ENCODE data around the gene OSBPL3. TPM values are rescaled to one million over a fixed set of nuclear protein-coding genes. Genes with fewer than 3 reads are reported as not detected.

OSBPL3 gene
- total RNA-seq, 1 experiment from 2014 or later, result 36.8 TPM

- ATAC-seq (no peak), DNase-seq (ENCODE audit: low read depth, low spot score) (no peak)
- BruUV-seq (replicated peaks), result no TSS peak
- H3K9me2 ChIP-seq (ENCODE audit: insufficient read depth), result no peaks in the 10 kb centered on the region
- ChIA-PET RAD21 (ENCODE audit: low non-redundant PET in 1 of 2, low total read pairs in 2 of 2, uncharacterized antibody in 2 of 2, unreplicated experiment in 2 of 2) (no interaction called here), CTCF (no interaction called here), POLR2A (no interaction called here)
- H4K20me1 ChIP-seq (ENCODE audit: insufficient read depth), result no peaks in the 10 kb centered on the region
- no peak overlapping the region for H3K4me2 ChIP-seq (ENCODE audit: low read length)
- H3K4me3 ChIP-seq (replicated peaks in 1 of 2; ENCODE audit: low read depth in 1 of 2, low read length in 2 of 2), result no peak overlapping the region
- TF ChIP-seq, protein P1, sequence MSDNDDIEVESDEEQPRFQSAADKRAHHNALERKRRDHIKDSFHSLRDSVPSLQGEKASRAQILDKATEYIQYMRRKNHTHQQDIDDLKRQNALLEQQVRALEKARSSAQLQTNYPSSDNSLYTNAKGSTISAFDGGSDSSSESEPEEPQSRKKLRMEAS (IDR thresholded peaks at IDR 0.05), result no peak
- TF ChIP-seq TCF7L2 (IDR thresholded peaks at IDR 0.05; ENCODE audit: borderline replicate concordance, extremely low read depth, insufficient read depth, insufficient read length), result no peak
- TF ChIP-seq POLR2A (IDR thresholded peaks at IDR 0.05; ENCODE audit: borderline replicate concordance, extremely low read depth, insufficient read depth, insufficient read length), result no peak
- TF ChIP-seq, protein P2, sequence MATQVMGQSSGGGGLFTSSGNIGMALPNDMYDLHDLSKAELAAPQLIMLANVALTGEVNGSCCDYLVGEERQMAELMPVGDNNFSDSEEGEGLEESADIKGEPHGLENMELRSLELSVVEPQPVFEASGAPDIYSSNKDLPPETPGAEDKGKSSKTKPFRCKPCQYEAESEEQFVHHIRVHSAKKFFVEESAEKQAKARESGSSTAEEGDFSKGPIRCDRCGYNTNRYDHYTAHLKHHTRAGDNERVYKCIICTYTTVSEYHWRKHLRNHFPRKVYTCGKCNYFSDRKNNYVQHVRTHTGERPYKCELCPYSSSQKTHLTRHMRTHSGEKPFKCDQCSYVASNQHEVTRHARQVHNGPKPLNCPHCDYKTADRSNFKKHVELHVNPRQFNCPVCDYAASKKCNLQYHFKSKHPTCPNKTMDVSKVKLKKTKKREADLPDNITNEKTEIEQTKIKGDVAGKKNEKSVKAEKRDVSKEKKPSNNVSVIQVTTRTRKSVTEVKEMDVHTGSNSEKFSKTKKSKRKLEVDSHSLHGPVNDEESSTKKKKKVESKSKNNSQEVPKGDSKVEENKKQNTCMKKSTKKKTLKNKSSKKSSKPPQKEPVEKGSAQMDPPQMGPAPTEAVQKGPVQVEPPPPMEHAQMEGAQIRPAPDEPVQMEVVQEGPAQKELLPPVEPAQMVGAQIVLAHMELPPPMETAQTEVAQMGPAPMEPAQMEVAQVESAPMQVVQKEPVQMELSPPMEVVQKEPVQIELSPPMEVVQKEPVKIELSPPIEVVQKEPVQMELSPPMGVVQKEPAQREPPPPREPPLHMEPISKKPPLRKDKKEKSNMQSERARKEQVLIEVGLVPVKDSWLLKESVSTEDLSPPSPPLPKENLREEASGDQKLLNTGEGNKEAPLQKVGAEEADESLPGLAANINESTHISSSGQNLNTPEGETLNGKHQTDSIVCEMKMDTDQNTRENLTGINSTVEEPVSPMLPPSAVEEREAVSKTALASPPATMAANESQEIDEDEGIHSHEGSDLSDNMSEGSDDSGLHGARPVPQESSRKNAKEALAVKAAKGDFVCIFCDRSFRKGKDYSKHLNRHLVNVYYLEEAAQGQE (IDR thresholded peaks at IDR 0.05; ENCODE audit: low read depth), result no peak
- TF ChIP-seq JUND (IDR thresholded peaks at IDR 0.05), result no peak
- no peak for TF ChIP-seq POLR2AphosphoS5 (IDR thresholded peaks at IDR 0.05; ENCODE audit: low read depth, low read length)
- no peak for TF ChIP-seq FOSL1 (IDR thresholded peaks at IDR 0.05; ENCODE audit: low read depth)
- no peak for TF ChIP-seq ELF1 (IDR thresholded peaks at IDR 0.05; ENCODE audit: borderline replicate concordance, low read depth)
- no peak for TF ChIP-seq EGR1 (IDR thresholded peaks at IDR 0.05; ENCODE audit: low read depth)
- TF ChIP-seq CEBPB (IDR thresholded peaks at IDR 0.05; ENCODE audit: low read depth), result no peak
- TF ChIP-seq SIN3A (IDR thresholded peaks at IDR 0.05; ENCODE audit: low read depth), result no peak
- H3K27ac ChIP-seq (ENCODE audit: low read depth, low read length), result no peak overlapping the region
- H3K79me2 ChIP-seq (ENCODE audit: insufficient read depth, low read length), result no peaks in the 10 kb centered on the region
- H3K36me3 ChIP-seq (ENCODE audit: control insufficient read depth in 1 of 2, insufficient read depth in 2 of 2, low read length in 2 of 2), result no peaks in the 10 kb centered on the region
- no peak overlapping the region for H2AFZ ChIP-seq (ENCODE audit: low read depth, low read length, poor library complexity, severe bottlenecking)
- no peaks in the 10 kb centered on the region for H3K9me3 ChIP-seq (ENCODE audit: control insufficient read depth in 1 of 2, insufficient read depth in 1 of 2, low read depth in 1 of 2, low read length in 2 of 2)
- no peak overlapping the region for H3K9ac ChIP-seq (ENCODE audit: low read length)
- H3K27me3 ChIP-seq (ENCODE audit: insufficient read depth, low read length), result no peaks in the 10 kb centered on the region
- intact Hi-C loops (cut with micrococcal nuclease), result no loop called here
- no peaks in the 10 kb centered on the region for H3K4me1 ChIP-seq (ENCODE audit: control insufficient read depth in 1 of 2, insufficient read depth in 2 of 2, low read length in 2 of 2)
Measured at GRCh38 chr7:24764011-24764410, 216.0 kb downstream of the OSBPL3 start.

All from HCT116 (cell line).